Heart right ventricle (tissue), 16 donors: ENCODE measurements around the gene EIF3D. TPM values are rescaled to one million over a fixed set of nuclear protein-coding genes. Genes with fewer than 3 reads are reported as not detected.
A peak's percentile ranks its signal among the peaks of the same experiment; 100 is the strongest.

Experiments
- ATAC-seq, 8 donors: fragments of 200-7000 bp; cut with Tn5 transposase; one replicate each; pipeline ENCODE4 v1.9.1; 2020; ENCODE audit warnings: mild to moderate bottlenecking in 8 of 8, moderate library complexity in 8 of 8, moderate number of reproducible peaks in 1 of 8
- DNase-seq, 2 donors: peaks; one replicate each; pipeline ENCODE4 v3.0.0-alpha.2; 2020
- H3K27ac ChIP-seq, 10 donors: fragments of 200-600 bp; sonication (generic) in 2 of 10; one replicate each; pipeline versions ENCODE4 v1.5.0 to v1.8.0; 2020 to 2022; ENCODE audit warnings: mild to moderate bottlenecking in 3 of 10
- H3K27me3 ChIP-seq, 7 donors: fragments of 200-600 bp; one replicate each; pipeline ENCODE4 v1.8.0; 2021 to 2022; ENCODE audit warnings: mild to moderate bottlenecking in 2 of 7
- H3K36me3 ChIP-seq, 9 donors: fragments of 200-600 bp; sonication (generic) in 1 of 9; one replicate each; pipeline versions ENCODE4 v1.5.0 to v1.8.0; 2020 to 2022; ENCODE audit warnings: mild to moderate bottlenecking in 2 of 9
- H3K4me1 ChIP-seq, 9 donors: fragments of 200-600 bp; sonication (generic) in 1 of 9; one replicate each; pipeline versions ENCODE4 v1.5.0 to v1.8.0; 2020 to 2022; ENCODE audit warnings: mild to moderate bottlenecking in 4 of 9
- H3K4me3 ChIP-seq, 10 donors: fragments of 200-600 bp; sonication (generic) in 2 of 10; one replicate each; pipeline versions ENCODE4 v1.5.0 to v1.8.0; 2020 to 2022; ENCODE audit warnings: mild to moderate bottlenecking in 7 of 10, moderate library complexity in 2 of 10
- H3K9me3 ChIP-seq, 11 donors: fragments of 200-600 bp in 10 of 11; sonication (generic) in 2 of 11; one replicate each; pipeline versions ENCODE4 v1.5.0 to v1.8.0; 2013 to 2022; ENCODE audit warnings: mild to moderate bottlenecking in 2 of 11, control low read depth in 1 of 11, moderate library complexity in 1 of 11
- WGBS, 2 donors: extraction: QIAGEN DNeasy Blood & Tissue Kit; methylation state at CpG; one replicate each; pipeline ENCODE4 v1.1.7; 2013; ENCODE audit warnings: inconsistent platforms in 1 of 2; 5-methylcytosine and 5-hydroxymethylcytosine counted together
- intact Hi-C, 10 donors: fragments of 100-400 bp; cut with DNase I; formaldehyde crosslinking; loops; one replicate each; pipeline versions ENCODE4 v1.11.1 to v1.14.2; 2022
- polyA plus RNA-seq, 2 donors: library from polyadenylated mRNA; stranded (reverse); fragments of 200-250 nt; gene quantifications; one replicate each; pipeline ENCODE4 v1.2.3, GENCODE V29; 2013
- total RNA-seq, 10 donors: library from RNA; stranded (reverse); fragmentation: NEBNext Ultra II Directional in 3 of 10; extraction: Animal tissue kit (Norgen Biotek cat#: 25700) in 3 of 10; gene quantifications; one replicate each; pipeline versions ENCODE4 v1.2.1 to v1.2.4, GENCODE V29; 2021 to 2023
- TF ChIP-seq, protein P1 (sequence below), 9 donors: fragments of 200-600 bp; sonication (generic) in 2 of 9; IDR thresholded peaks; one replicate each; pipeline versions ENCODE4 v1.5.0 to v1.8.0; 2021 to 2022; ENCODE audit warnings: antibody characterized with exemption in 9 of 9, mild to moderate bottlenecking in 5 of 9, moderate library complexity in 1 of 9
- donor health status: Arrhythmogenic right ventricular cardiomyopathy.
- donor health status: ischemic (EF 13 %, LVEDD 7.1; RV severe dilation, severe dysfunction).
- donor health status: healthy with polysubstance abuse.
- donor health status: DM: no; HTN: yes; CAD: no.
- donor health status: DM: no; HTN: no; CAD: no.
- donor health status: ischemic (EF 25% LVEDD 6.9; RV normal size, moderate dysfunction).
- donor health status: ischemic (EF 25% LVEDD 5.7; RV mildly dilated, moderate dysfunction).
- donor health status: healthy.
- donor health status: DM: yes; HTN: yes; CAD: no.
- donor health status: Ischemic cardiomyopathy.
- donor health status: ischemic (EF 35%, LVEDD 5.7; RV mildly dilated, moderate dysfunction).
- donor health status: nonischemic (EF 11% LVEDD 7.7; RV severe dilation, severe dysfunction).
- donor health status: DM: yes; HTN: yes; CAD: no.
- donor health status: PGD.
- donor health status: ischemic (EF 29% LVEDD 5.4; RV normal size, mild dysfunction).
- donor health status: nonischemic (EF 23%, LVEDD 6.1; RV moderate dilation, normal function).

EIF3D gene
- total and polyA plus RNA-seq, 12 donors = 61.4 to 180 (median 79.9) TPM

DNA sequence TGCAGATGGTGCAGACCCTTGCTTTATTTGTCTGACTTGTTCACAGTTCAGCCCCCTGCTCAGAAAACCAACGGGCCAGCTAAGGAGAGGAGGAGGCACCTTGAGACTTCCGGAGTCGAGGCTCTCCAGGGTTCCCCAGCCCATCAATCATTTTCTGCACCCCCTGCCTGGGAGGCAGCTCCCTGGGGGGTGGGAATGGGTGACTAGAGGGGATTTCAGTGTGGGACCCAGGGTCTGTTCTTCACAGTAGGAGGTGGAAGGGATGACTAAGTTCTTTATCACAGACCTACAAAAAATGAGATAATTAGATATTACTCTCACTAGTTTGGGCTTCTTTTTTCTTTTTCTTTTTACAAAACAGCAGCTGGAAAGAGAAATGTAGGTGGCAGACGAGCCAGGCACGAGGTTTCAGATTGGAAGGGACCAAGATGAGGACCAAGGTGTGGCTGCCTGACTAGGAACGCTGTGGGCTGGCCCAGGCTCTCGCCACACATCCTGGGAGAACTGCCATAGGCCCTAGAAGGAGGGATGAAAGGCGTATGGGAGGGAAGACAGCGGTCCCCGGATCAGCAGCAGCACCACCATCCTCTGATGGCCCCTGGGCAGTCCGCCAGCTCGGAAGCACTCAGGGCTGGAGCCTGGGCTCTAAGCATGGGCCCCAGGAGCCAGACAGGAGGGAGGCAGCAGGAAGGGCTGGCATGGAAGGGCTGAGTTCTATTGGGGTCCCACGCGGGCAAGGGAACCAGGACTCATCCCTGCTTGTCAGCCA, 61.7 kb downstream of the EIF3D start:
- TF ChIP-seq, protein P1, sequence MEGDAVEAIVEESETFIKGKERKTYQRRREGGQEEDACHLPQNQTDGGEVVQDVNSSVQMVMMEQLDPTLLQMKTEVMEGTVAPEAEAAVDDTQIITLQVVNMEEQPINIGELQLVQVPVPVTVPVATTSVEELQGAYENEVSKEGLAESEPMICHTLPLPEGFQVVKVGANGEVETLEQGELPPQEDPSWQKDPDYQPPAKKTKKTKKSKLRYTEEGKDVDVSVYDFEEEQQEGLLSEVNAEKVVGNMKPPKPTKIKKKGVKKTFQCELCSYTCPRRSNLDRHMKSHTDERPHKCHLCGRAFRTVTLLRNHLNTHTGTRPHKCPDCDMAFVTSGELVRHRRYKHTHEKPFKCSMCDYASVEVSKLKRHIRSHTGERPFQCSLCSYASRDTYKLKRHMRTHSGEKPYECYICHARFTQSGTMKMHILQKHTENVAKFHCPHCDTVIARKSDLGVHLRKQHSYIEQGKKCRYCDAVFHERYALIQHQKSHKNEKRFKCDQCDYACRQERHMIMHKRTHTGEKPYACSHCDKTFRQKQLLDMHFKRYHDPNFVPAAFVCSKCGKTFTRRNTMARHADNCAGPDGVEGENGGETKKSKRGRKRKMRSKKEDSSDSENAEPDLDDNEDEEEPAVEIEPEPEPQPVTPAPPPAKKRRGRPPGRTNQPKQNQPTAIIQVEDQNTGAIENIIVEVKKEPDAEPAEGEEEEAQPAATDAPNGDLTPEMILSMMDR (IDR thresholded peaks at IDR 0.05) = no peak
- intact Hi-C loops = loop anchor here in 5 of 10 donors (5.0 kb wide), 2 partner anchors 80 to 145 kb away; partner anchors contain the start of gene MYH9 (in 3 of the 5)
- Histone ChIP-seq H3K27ac (peak overlapping the region; percentile 39 to 97 (median 90)), H3K9me3 (no peaks in the 10 kb centered on the region), H3K4me3 (no peak overlapping the region), H3K27me3 (no peaks in the 10 kb centered on the region), H3K4me1 (peaks cover 18 to 90% (median 77%) of the 10 kb centered on the region in 9 donors), H3K36me3 (peaks cover 0 to 27% (median 0%) of the 10 kb centered on the region in 9 donors)
- whole genome bisulfite sequencing, 2 donors = 46 to 59% methylated on average over 14 of the region's 14 CpGs
- ATAC-seq (peak; percentile 9 to 55 (median 30)), DNase-seq (peak; percentile 77 to 80)

DNA sequence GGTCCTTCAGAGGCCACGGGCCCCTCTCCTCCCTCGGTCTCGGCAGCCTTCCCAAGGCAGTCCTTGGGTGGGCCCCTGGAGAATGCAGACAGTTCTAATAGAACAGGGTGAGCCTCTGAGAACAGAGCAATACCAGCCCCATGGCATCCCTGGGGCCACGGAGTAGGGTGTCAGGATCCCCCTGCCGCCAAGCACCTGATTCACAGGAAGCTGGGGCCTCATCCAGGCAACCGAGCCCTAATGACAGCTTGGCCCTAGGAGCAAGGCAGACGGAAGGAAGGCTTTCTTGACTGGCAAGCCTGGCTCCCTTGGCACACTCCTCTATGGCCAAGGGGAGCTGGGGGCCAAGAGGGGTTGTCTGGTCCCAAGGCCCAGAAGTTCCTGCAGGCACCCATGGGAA, 62.7 kb downstream of the EIF3D start:
- Histone ChIP-seq H3K36me3 (peaks cover 0 to 17% (median 0%) of the 10 kb centered on the region in 9 donors), H3K9me3 (no peaks in the 10 kb centered on the region), H3K4me1 (peaks cover 26 to 100% (median 87%) of the 10 kb centered on the region in 9 donors), H3K27ac (peak overlapping the region; percentile 70 to 97 (median 90)), H3K27me3 (no peaks in the 10 kb centered on the region), H3K4me3 (no peak overlapping the region)
- WGBS, 2 donors = 76 to 81% methylated on average over 7 of the region's 7 CpGs
- intact Hi-C loops = loop anchor here in 5 of 10 donors (5.0 kb wide), 2 partner anchors 79 to 144 kb away; partner anchors contain the start of gene MYH9 (in 3 of the 5)
- DNase-seq (no peak), ATAC-seq (no peak)
- TF ChIP-seq, protein P1 (IDR thresholded peaks at IDR 0.05) = no peak

DNA sequence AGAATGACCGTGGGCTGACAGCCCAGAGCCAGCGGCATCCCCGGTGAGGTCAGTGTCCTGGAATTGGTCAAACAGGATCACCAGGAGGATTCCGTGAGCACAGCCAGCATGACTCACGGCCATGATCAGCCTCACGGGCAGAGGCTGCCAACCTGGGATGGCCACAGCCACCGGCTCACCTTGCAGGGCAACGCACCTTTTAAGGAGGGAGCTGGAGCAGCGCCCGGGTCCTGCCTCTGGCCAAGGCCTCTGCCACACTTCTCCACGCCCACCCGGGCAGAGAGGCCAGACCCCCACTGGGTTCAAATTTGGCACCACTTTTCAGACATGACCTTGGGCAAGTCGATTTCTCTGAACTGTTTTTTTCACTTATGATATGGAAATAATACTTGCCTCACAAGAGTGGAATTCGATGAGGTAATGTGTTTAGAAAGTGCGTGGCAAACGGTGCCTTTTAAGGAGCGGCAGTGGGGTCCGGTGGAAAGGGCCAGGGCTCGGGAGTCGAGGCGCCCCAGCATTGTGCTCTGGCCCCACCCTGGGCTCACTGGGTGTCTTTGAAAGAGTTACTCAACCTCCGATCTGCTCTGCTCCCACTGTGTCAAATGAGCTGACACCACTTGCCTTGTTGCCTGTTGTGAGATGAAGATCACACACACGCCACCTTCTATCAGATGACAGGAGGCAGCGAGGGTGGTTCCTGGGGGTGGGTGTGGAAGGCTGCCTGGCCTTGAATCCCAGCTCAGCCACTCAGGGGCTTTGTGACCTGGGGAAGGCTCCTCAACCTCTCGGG, 63.5 kb downstream of the EIF3D start:
- Histone ChIP-seq H3K27ac (peak overlapping the region; percentile 70 to 97 (median 90)), H3K4me3 (no peak overlapping the region), H3K9me3 (no peaks in the 10 kb centered on the region), H3K27me3 (no peaks in the 10 kb centered on the region), H3K4me1 (peaks cover 26 to 99% (median 88%) of the 10 kb centered on the region in 9 donors), H3K36me3 (peaks cover 0 to 9% (median 0%) of the 10 kb centered on the region in 9 donors)
- ATAC-seq (peak; percentile 36 to 76 (median 64)), DNase-seq (peak; percentile 52 to 86)
- WGBS, 2 donors = 44 to 46% methylated on average over 25 of the region's 25 CpGs
- intact Hi-C loops = loop anchor here in 6 of 10 donors (1.0 to 5.0 kb wide), 4 partner anchors 78 to 143 kb away; partner anchors contain the start of gene MYH9 (in 3 of the 6)
- TF ChIP-seq, protein P1 (IDR thresholded peaks at IDR 0.05) = no peak

DNA sequence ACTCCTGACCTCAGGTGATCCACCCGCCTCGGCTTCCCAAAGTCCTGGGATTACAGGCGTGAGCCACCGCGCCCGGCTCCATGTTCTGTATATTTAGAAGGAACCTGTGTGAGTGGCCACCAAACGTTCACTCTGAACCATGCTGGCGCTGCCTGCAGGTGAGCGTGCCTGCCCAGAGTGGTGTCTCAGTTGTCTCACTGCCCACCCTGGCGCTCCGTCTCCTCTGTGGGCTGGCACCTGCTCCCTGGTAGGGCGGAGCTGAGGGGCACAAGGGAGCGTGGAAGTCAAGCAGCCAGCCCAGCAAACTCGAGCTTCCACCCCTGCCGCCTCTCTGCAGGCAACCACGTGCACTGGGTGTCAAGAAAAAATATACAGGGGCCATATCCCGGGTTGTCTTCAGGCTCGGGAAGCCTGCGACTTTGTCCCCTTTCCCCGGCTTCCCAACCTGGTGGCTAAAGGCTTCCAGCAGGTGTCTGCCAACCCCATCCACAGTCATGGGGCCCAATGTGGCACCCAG, 64.2 kb downstream of the EIF3D start:
- Histone ChIP-seq H3K9me3 (no peaks in the 10 kb centered on the region), H3K4me3 (no peak overlapping the region), H3K36me3 (peaks cover 0 to 8% (median 0%) of the 10 kb centered on the region in 9 donors), H3K27me3 (no peaks in the 10 kb centered on the region), H3K4me1 (peaks cover 22 to 92% (median 81%) of the 10 kb centered on the region in 9 donors), H3K27ac (peak overlapping the region; percentile 70 to 97 (median 90))
- 80 to 81% methylated on average over 20 of the region's 20 CpGs for WGBS, 2 donors
- intact Hi-C loops = loop anchor here in 6 of 10 donors (1.0 to 5.0 kb wide), 4 partner anchors 77 to 142 kb away; partner anchors contain the start of gene MYH9 (in 4 of the 6)
- TF ChIP-seq, protein P1 (IDR thresholded peaks at IDR 0.05) = peak in 1 of 9 donors; percentile 7
- DNase-seq (no peak), ATAC-seq (peak in 1 of 8 donors; percentile 1)
